GM19023 (cell line): ENCODE measurements around the gene MYOT.
"Not testable (repeated sequence)": the region's sequence is repeated elsewhere in the genome, so short reads cannot be mapped to it uniquely, and the experiment has no call there.

ENCODE experiments used
- ATAC-seq: cut with Tn5 transposase; IDR thresholded peaks from one replicate; pipeline ENCODE4 v1.9.1; 2021; ENCODE audit warnings: mild to moderate bottlenecking, moderate library complexity; ENCODE audit not compliant: unreplicated experiment

MYOT gene

DNA sequence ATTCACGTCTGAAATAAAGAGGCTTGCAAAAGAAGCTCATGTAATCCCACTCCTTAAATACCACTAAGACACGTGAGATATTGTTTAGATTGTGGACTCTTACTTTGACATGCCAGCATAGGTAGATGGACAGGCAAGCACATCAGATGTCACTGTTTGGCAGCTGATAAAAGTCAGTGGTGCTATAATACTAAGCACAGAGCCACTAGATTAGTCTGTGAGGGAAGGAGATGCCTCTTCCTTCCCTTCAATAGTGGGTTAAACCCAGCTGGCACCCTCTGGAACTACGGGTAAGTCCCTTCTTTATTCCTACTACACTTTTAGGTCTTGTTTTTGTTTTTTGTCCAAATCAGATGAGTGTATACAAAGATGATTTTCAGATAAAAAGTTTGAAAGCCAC is at the start of gene MYOT:
MYOT (plus strand) TSS at position 197 of the 400 bp plus-strand sequence. CDS start 2,792 bp downstream, outside the sequence.
- ATAC-seq: no peak

DNA sequence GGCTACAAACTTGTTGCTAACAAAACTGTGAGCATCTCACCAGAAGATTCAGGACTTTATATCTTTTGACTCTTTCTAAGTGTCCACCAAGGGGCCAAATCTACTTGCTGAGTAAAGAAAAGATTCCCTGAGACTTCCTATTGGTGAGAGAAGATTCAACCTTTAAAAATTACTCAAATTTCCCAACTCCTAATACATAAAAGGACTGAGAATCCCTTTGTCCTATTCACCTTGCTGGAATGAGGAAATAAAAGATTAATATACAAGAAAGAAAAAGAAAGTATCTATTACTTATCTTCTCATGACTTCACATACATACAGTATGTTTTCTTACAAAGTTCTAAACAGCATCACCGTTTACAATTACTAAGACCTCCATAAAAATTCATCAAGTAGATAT is 47.9 kb upstream of the MYOT start:
- no peak for ATAC-seq

DNA sequence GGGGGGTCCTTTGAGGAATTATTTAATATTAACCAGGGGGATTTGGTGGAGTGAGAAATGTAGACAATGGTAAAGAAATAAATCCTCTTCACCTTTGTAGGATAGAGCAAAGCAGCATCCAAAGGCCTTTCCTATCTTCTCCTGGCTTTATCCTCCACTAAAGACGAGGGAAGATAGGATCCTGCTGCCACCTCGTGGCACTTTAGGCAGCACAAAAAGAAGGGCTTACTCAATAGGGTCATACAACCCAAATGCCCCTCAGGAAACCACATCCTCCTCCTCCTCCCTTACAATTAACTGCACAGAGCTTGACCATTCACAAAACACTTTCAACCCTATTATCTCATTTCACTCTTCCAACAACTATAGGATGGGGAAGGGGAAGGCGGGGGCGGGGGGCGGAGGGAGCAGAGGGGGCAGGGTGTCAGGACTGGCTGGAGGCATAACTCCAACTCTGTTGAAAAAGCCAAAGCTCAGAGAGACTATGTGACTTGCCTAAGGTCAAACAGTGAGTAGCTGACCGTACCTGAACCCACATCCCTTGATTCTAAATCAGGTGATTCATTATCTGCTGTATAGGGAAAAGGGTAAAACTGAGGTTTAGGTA is 45.4 kb upstream of the MYOT start:
- no peak for ATAC-seq

GRCh38 chr5:137822984-137823383 is 44.7 kb upstream of the MYOT start:
- no peak for ATAC-seq

GRCh38 chr5:137825165-137825564 is 42.5 kb upstream of the MYOT start:
- no peak for ATAC-seq

DNA sequence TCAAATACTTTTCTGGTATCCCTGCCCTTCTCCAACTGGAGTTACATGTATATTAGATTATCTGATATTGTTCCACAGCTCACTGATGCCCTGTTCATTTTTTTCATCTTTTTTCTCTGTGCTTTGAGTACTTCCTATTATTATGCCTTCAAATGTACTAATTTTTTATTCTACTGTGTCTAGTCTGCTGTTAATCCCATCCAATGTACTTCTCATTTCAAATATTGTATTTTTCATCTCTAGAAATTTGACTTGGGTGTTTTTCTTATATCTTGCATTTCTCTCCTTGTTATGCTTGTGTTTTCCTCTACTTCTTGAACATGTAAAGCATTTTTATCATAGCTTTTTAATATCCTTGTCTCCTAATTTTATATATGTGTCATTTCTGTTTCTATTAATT is 41.6 kb upstream of the MYOT start:
- ATAC-seq: no peak

DNA sequence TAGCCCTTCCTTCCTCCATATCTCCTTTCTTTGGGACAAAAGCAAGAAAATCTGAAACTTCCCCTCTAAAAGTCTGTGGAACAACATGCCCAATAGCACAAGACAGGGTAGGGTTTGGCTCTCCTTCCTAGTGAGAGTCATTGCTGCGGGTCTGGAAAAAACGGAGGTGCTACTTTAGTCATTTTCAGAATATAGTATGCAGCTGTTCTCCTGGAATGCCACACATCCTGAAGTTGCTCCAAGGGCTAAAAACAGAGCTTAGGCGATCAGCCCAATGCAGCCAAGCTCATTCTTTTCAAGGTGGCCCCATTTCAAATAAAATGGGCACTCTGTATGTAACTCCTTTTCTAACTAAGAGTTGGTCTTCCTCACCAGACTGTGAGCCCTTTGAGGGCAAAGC is 39.5 kb upstream of the MYOT start:
- ATAC-seq: no peak

GRCh38 chr5:137828664-137829063 is 39.0 kb upstream of the MYOT start:
- ATAC-seq: no peak

GRCh38 chr5:137831105-137831504 is 36.6 kb upstream of the MYOT start:
- no peak for ATAC-seq

- ATAC-seq: no peak
These were observed 36.1 kb upstream of the MYOT start for GRCh38 chr5:137831526-137831925.

DNA sequence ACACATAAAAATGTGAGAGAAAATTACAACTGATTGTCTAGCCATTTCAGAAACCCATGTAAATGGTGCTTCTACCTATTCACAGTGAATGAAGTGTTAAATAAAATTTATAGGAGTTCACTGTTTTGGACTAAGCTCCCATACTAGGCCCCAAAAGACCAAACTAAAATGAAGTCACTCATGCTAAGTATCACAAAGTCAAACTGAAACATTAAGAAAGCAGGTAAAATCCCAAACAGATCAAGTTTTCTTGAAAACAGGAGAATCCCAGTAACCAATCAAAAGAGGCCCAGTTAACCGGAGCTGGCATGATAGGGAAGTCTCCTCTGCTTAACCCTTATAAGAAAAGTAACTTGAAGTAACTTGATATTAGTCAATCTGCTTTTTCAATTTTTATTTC is 35.2 kb upstream of the MYOT start:
- ATAC-seq: no peak

- no peak for ATAC-seq
These were observed 34.2 kb upstream of the MYOT start for GRCh38 chr5:137833463-137833862.

DNA sequence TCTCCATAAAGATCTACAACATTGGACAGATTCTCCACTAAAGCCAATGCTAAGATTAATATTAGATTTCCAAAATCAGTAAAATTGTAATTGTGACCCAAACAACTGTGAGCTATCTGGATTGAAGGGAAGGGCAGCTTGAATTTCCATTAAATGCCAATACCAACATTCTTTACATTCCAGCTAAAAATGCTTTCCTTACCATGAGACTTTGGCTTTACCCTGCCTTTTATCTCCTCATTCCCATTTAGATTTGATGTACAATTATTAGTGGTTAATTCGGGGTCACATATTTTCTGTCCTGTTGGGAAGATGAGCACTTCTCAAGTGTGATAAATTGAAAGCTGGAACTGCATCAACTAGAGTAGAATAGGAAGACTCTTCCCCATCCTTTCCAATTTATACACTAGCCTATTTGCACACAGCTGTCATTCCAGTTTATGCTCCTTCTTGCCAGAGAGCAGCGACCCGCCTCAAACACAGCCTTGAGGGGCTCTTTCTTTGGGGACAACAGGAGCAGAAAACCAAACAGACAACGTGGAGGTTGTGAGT is 33.1 kb upstream of the MYOT start:
- no peak for ATAC-seq

- ATAC-seq: no peak
These were observed 31.4 kb upstream of the MYOT start for GRCh38 chr5:137836298-137836697.

- ATAC-seq: no peak
These were observed 30.7 kb upstream of the MYOT start for GRCh38 chr5:137836997-137837396.

GRCh38 chr5:137837491-137838394 is 29.9 kb upstream of the MYOT start:
- no peak for ATAC-seq

- no peak for ATAC-seq
These were observed 28.7 kb upstream of the MYOT start for GRCh38 chr5:137838976-137839375.

DNA sequence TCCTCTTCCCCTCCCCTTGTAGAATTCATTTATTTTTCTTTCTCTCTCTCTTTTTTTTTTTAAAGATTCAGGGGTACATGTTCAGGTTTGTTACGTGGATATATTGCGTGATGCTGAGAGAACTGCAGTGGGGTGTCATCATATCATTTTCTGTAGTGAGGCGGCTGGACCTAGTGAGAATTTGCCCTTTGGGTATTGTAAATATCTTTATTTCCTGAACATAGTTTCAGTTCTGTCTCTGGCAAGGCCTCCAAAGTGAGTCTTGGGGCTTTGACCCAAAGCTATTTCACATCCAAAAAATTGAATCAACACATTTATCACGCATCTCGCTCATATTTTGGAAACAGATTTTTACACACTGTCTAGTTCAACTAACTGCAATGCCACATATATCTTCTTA is 25.4 kb upstream of the MYOT start:
- ATAC-seq: no peak

DNA sequence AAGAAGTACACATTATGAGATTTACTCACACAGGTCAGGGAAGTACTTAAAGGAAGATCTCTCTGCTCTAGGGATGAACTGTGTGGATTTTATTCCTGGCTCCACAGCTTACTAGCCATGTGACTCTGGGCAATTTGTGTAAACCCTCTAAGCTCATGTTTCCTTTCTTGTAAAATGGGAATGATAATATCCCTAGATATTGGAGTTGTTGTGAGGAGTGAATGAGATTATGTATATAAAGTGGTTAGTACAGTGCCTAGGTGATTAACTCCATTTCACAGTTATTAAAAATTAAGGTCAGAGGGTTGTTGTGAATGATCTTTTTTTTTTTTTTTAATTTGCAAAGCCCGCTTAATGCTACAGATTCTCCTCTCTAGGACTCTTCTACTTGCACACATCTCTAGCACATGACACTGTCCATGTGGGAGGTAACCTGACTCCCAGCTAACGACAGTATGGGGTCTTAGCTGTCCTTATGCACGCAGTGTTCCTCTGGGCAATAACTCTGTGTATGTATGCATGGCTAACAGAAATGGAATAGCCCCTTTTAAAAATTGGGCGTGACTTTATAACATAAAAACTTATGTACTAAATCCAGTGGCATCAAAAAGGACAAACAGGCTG is 23.9 kb upstream of the MYOT start:
- ATAC-seq: no peak

GRCh38 chr5:137845472-137845871 is 22.2 kb upstream of the MYOT start:
- no peak for ATAC-seq

DNA sequence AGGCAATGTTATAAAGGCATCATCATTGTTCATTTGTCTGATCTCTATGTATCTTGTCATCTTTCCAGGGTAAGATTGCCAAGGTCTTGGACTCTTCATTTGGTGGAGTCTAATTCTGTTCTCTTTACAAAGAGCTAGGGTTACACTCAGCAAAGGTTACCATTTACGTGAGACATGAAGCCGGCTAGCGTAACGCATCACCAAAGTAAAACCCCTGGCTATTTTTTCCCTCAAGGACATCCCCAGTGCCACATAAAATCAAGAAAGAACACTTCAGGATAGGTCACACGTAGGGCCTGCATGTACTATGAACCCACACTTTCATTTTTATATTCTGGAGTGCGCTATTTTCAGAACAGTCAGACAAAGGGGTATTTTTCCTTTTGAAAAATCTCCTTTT is 20.0 kb upstream of the MYOT start:
- peak; percentile 64 for ATAC-seq

DNA sequence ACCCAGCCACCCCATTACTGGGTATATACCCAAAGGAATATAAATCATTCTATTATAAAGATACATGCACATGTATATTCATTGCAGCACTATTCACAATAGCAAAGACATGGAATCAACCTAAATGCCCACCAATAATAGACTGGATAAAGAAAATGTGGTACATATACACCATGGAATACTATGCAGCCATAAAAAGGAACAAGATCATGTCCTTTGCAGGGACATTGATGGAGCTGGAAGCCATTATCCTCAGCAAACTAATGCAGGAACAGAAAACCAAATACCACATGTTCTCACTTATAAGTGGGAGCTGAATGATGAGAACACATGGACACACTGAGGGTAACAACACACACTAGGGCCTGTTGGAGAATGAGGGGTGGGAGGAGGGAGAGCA is 14.5 kb upstream of the MYOT start:
- not testable (repeated sequence) for ATAC-seq
